Measurements from ENCODE around the gene TMEM235.

GRCh38 chr17:78223061-78223460 lies 8.4 kb upstream of the TMEM235 start:
- no peak for TF ChIP-seq CTCF (conservative IDR thresholded peaks at IDR 0.05 in 1 of 2, IDR thresholded peaks at IDR 0.05 in 1 of 2; ENCODE audit: extremely low read depth in 1 of 2, insufficient read depth in 1 of 2, low read depth in 1 of 2, low read length in 2 of 2)
- TF ChIP-seq EZH2 (IDR thresholded peaks at IDR 0.05; ENCODE audit: borderline replicate concordance, low read length): no peak

Measured in mammary epithelial cell (primary cell).